Measurements from ENCODE around the gene PRXL2A. TPM values are rescaled to one million over a fixed set of nuclear protein-coding genes. Genes with fewer than 3 reads are reported as not detected.
A peak's percentile ranks its signal among the peaks of the same experiment; 100 is the strongest.
"Not testable (repeated sequence)": the region's sequence is repeated elsewhere in the genome, so short reads cannot be mapped to it uniquely, and the experiment has no call there.

The PRXL2A gene
- total RNA-seq, 1 donor from 2014 or later = 0.11 TPM

DNA sequence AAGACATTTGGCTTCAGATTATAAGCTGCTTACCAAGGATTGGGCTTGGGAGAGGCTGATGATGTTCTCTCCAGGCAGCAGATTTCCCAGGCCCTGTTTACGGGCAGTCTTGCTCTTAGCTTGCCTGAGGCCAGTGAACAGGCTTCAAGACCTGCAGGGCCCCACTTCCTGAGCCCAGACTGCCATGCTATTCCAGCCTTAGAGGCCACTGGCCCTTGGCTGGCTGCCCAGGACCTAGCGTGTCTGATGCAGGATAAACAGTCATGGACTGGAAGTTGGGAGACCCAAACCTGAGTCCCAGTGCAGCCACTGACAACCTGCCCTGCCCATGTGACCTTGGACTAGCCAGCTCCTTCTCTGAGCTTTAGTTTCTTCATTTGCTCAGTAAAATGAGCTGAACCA is 2.9 kb downstream of the PRXL2A start:
- no peak for DNase-seq (ENCODE audit: low read depth)

DNA sequence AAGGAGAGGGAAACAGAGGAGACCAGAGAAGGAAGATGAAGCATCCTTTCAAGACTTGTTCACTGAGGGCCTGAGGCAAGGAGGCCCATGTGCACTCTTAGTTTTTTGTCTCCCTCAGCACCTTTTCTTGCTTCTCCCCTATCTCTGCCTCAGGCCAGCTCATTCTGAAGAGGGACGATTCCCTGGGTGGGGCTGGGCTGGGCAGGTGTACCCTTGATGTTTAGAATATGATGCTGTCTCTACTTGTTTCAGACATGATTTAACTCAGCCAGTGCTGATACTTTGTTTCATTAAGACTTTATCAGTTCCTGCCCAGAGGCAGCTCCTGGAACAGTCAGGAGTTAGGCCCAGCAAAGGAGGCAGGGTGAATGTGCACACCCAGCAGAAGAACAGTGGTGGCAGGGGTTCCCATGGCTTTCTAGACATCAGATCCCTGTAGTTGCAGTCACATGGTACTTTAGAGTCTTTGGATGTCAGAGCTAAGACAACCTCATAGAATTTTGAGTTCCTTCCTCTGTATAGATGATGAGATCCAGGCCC is 3.4 kb downstream of the PRXL2A start:
- no peak for DNase-seq (ENCODE audit: low read depth)

DNA sequence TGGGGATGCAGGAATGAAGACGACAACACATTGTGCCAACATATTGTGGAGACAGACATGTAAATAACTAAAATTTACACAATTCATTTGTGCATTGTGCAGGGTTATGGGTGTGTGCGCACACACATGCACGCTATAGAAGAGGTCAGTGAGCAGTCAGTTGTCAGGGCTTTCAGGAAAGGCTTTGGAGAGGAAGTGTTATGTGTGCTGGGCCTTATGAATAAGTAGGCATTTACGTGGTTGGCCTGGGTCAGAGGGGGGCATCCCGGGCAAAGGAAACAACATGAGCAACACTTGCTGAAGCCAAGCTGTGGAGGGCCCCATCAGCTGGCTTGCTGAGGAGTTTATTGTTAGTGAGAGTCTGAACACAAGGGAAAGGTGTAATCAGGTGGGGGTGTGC is 4.1 kb downstream of the PRXL2A start:
- no peak for DNase-seq (ENCODE audit: low read depth)

DNA sequence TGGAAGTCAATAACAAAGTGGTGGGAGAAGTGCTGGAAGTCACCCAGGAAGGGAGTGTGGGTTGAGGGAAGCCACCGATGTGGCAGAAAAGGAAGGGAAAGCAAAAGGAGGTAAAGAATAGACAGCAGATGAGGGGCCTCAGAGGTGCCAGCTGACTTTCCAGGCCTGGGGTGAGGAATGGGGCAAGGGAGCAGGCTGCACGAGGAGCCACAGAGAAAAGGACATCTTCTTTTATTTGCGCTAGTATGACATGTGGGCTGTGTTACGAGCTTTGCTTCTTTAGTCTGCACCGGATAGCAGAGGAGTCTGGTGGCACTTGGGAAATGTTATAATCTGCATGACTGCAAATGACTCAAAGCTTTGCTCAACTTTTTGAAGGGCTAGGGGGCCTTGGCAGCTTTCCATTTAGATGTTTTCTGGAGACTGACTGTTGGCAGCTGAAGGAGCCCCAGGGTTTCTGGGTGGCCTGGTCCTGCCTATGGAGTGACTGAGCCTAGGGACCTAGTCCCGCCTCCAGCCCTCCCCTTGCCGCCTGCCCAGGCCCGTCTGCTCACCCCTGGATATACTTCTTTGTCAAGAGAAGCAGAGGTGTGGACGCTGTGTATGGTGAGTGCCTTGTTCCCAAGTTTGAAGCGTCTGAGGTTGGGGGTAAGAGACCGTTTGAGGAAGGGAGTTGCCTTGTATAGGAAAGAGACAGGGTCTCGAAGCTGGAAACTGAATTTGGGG is 5.1 kb downstream of the PRXL2A start:
- DNase-seq (ENCODE audit: low read depth) = no peak

DNA sequence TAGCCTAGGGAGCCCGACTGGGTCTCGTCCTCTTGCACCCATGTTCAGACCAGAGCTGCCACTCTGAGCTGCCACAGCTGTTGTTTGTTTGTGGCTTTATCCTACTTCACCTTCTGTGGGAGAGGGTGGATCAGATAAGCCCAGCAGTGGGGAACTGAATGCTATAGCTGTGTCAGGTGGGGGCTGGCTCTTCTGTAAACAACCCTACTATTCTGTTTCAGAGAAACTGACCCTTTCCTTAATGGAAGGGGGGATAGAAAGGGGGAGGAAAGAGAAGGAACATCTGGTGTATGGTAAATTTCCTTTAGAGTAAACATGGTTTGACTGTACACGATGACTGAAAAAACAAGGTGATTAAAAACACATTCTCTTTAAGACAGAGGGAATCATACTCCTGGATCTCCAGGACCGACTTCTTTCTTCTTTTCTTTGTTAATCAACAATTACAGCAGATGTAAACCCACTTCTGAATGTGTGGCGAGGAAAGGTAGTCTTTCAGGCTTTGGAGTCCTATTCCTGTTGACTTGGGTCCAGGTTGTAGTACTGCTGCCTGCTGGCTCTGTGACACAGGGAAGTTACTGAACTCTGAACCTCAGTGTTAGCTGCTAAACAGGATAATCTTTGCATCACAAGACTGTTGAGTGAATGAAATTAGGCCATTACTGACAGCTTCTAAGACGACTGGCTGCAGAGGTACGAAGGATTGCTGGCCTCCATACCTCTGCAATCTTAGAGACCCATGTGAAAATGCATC is 6.0 kb downstream of the PRXL2A start:
- no peak for DNase-seq (ENCODE audit: low read depth)

DNA sequence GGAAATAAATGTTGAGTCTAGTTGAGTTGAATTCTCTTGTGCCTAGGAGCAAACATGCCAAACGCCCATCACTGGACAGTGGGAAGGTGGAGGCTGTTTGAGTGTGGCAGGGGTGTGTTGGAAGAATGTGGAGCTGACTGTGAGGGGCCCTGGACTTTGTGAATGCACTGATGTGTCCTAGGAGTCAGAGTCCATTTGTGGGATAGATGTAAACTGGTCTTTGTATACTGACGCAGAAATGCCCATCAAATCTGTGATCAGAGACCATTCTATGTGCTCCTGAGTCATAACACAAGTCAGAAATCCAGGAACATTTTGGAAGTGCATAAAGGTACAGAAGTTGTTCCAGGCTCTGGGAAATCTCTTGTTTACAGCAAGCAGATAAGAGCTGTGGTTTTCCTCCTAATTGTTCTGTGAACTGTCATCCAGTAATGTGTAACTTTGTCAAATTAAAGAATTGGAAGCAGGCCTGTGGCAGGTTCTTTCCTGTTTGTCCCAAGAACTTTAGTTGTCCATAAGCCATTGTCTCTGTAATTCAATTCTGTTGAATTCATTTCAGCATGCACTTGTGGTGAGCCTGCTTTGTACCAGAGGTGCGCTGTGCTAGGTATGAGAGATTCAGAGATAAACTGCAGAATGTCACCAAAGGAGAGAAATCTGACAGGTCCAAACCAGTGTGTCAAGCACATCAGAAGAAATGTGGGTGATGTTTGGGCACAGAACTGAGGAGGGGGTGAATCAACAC is 7.6 kb downstream of the PRXL2A start:
- no peak for DNase-seq (ENCODE audit: low read depth)

DNA sequence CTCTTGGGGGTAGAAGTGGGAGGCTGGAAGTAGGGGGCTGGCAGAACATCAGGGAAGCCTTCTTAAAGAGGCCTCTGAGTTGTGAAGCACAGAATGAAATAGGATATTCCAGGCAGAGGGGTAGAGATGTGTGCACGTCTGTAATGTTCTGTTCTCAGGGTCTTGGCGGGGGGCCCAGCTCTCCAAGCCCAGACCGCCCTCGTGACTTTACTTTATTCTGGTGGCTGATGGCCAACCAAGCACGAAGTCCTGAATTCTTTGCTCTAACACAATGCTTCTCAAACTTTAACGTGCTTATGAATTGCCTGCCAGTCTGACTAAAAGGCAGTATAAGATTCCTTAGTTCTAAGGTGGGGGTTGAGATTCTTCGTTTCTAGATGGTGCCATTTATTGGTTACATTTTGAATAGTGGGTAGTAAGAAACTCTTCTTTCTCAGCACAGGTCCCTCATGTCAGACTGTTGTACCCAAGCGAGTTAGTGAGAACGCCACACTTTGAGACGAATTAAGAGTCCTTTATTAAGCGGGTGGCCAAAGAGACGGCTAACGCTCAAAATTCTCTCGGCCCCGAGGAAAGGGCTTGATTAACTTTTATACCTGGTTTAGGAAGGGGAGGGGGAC is 8.2 kb downstream of the PRXL2A start:
- DNase-seq (ENCODE audit: low read depth) = no peak

DNA sequence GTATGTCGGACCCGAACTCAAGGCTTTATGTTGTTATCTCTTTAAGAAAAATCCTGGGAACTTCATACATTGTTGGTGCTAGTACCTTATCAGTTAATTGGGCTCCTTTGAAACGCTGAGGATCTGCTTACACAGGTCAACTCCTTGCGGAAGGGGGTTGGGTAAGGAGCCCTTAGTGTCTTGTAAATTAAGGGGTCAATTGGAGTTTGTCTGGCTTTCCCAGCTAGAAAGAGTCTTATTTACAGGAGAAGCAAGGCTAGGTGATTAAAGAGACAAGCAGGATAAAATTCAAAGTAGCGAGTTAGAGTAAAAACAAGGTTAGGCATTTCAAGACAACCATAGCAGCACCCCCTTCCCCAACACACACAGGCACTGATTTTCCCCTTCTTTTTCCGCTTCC is 8.9 kb downstream of the PRXL2A start:
- not testable (repeated sequence) for DNase-seq (ENCODE audit: low read depth)

DNA sequence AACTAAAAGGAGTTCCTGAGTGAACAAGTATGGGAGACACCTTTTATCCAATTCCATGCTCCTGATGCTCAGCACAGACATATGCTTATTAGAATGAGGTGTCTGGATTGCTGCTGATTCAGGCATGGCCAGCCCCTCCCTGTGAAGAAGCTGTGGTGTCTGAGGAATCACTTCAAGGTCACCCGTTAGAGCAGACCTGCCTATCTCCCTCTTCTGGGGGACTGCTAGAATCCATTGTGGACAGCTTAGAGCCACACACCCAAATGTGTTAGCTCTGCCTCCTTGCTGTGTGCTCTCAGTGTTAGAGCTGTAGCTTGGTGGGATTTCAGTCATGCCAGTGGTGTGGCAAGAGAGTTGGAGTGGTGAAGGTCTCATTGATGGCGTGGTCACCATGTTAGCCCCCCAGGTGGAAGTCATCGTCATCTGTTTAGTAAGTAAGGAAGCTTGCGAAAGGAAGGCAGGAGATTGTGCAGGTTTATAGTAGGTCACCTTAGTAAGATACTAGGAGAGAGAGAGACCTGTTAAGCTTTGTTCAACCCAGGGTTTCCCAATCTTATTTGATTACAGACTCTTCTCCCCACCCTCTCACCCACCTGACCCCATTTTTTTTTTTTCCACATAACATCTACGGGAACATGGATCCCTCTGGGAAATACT is 12.8 kb downstream of the PRXL2A start:
- DNase-seq (ENCODE audit: low read depth) = no peak

DNA sequence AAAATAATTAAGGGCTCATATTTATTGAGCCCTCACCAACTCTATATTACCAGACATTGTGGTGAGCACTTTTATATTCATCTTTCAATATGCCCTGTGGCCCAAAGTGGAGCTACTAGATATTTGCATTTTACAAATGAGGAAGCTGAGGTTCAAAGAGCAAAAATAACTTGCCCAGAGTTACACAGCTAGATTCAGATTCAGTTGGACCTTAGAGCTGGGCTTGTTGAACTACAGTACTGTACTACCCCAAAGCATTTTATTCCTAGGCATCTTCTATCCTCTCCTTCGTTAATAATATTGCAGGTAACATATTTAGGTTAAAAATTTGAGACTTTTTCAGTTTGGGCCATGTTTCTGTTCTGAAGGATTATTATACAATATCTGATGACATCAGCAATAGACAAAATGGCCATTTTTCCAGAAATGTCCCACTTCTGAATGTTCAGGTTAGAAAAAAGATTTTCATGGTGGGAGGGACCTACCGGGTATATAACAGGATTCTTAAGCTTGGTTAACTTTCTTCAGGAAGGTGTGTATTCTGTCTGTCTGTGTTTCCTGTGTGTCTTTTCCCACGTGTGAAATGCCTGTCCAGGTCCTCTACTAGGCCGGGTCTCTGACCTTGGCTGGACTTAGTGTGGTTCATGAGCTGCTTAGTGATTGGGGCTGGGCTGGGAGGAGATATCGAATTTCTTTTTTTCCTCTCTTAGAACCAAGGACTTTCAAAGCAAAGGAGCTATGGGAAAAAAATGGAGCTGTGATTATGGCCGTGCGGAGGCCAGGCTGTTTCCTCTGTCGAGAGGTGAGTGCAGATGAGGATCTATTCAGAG is 13.6 kb downstream of the PRXL2A start:
- DNase-seq (ENCODE audit: low read depth) = no peak

DNA sequence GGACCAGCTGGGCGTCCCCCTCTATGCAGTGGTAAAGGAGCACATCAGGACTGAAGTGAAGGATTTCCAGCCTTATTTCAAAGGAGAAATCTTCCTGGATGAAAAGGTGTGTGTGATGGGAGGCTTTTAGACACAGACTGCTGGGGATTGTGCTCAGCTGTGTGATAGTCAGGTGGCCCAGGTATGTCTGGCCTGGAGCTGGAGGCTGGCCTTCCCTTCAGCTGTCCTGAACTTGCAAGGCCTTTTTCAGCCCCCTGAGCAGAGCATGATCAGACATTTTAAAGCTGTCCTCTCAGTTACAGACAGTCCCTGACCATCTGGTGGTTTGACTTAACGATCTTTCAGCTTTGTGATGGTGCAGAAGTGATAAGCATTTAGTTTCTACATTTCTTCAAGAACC is 17.6 kb downstream of the PRXL2A start:
- DNase-seq (ENCODE audit: low read depth) = no peak

DNA sequence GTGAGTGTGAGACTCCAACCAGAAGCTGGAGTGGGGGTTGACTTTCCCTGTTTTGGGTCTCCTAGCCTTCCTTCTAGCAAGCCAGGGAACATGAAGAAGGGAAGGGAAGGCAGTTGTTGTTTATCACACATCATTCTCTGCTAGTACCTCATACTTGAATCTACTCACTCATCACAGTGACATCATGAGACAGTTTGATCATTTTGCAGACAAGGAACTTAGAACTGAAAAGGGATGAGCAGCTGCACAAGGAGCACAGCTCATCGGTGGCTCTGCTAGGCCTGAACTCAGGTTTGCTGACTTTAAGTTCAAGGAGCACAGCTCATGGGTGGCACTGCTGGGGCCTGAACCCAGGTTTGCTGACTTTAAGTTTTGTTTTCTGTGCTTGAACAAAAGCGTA is 19.2 kb downstream of the PRXL2A start:
- no peak for DNase-seq (ENCODE audit: low read depth)

DNA sequence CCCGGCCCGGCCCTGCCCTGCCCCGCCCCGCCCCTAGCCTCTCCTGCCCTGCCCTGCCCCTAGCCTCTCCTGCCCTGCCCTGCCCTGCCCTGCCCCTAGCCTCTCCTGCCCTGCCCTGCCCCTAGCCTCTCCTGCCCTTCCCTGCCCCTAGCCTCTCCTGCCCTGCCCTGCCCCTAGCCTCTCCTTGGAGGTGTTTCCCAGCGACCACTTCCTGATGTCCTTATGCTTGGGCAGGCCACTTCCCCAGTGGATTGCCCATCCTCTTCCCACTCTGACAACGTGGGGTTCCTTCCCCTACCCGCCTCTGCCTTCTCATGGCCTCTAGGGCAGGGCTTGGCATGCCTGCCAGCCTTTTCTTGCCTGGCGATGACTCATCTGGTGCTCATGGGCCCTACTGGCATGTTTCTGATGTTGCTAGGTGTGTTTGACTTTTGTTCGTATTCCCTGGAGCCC is 21.2 kb downstream of the PRXL2A start:
- peak; percentile 25 for DNase-seq (ENCODE audit: low read depth)

DNA sequence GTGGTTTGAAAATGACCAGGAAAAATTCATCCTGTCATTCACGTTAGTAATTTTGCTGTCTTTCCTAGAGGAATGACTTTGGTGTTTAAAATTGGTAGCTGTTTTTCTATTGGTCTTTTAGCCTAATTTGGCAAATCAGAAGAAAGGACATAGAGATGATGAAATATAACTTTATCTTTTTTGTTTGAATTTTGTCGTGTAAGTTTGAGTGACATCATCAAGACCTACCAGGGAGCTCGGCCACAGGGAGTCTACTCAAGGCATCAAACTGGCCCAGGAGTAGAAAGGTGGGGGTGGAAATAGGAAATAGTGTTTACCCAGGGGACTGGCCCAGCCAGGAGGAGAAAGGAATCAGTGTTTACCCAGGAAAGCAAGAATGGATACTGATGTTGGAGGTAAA is 24.8 kb downstream of the PRXL2A start:
- no peak for DNase-seq (ENCODE audit: low read depth)

DNA sequence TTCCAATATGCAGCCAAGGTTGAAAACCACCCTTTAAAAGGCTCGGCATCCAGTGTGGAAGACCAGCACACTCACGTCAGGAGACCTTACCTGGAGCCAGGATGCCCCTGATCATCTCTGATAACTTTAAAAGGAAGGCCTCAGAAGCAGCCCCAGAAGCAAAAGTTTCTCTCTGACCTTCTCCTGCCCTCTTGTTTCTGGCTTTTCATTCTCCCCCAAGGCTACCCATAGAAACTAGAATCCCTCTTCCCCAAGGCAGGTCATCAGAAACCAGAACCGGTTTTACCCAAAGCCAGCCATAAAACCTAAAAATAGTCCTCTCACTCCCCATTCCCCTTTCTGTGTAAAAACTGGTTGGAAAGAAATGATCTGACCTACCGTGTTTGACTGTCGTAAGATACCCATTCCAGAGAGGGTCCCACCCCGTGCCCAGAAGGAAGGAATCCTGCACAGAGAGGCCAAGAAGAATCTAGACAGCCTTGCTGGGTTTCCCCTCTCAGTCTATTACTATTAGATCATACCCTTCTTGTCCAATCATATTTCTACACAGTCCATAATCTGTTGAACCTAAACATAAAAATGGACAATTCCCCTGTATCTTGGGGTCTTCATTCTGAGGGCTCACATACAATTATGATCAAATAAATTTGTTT is 28.2 kb downstream of the PRXL2A start:
- no peak for DNase-seq (ENCODE audit: low read depth)

DNA sequence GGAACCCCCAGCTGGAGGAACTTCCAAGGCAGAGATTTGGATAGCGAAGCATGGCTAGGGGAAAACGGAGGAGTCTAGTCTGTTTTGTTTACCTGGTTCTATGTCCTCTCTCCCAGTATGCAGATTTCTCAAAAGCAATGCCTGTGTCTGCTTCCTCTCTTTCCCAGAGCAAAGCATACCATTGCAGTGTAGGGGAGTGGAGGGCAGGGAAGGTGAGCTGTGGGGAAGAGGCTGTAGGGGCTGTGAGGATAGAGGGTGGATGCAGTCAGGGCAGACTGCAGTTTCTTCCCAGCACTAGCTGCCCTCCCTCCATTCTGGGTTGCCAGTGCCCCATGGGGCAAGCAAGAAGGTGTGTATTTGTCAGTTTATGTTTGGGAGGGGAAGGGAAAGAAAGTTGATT is 28.9 kb downstream of the PRXL2A start:
- DNase-seq (ENCODE audit: low read depth) = no peak

DNA sequence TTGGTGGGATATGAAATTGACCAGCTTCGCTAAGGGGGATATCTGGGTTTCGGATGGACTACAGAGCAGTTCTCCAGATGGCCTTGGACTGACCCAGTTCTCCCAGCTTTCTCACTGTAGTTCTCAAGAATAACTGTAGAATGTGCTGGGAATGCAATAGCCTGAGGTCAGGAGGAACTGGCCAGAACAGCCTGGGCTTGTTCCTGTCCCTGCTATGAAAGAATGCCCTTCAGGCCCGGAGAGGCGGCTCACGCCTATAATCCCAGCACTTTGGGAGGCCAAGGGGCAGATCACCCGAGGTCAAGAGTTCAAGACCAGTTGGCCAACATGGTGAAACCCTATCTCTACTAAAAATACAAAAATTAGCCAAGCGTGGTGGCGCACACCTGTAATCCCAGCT is 33.5 kb downstream of the PRXL2A start:
- no peak for DNase-seq (ENCODE audit: low read depth)

DNA sequence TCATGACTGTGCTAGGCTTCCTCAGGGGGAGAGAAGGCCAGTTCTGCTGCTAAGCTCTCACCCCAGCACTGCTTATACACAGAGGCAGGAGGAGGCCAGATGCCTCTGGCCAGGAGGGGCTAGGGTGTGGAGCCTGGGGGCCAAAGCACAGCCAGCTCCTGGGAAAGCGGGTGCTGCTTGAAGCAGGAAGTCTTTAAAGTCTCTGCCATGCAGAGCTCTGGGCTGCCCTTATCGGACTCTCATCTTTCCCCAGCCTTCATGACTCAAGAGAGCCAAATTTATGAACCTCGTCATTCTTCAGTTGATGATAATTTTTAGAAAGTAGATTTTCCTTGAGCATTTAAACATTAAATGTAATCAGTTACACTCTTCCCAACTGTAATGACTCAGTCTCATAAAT is 34.5 kb downstream of the PRXL2A start:
- no peak for DNase-seq (ENCODE audit: low read depth)

DNA sequence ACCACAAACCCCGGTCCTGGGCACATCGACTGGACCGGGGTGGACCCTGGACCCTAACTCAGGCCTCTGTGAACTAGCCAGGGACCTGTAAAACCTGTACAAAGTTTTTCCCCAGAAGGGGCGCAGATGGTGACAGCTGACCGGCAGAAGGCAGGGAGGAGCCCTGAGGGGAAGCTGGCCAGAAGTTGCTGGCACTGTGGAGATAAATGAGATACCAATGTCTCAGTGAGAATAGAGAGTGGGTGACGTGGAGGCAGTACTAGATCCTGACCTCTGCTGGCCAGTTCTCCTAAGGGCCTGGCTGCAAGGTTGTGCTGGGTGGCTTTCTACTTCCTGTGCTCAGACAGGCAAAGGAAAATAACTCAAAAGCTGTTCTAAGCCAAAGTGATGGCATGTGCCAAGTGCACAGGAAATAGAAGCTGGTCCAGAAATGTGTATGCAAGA is 35.2 kb downstream of the PRXL2A start:
- DNase-seq (ENCODE audit: low read depth) = no peak
